Glomerular endothelial cell (primary cell): ENCODE data around the gene AFAP1. TPM values are rescaled to one million over a fixed set of nuclear protein-coding genes. Genes with fewer than 3 reads are reported as not detected.

Experiments used
- DNase-seq: peaks from one replicate; pipeline ENCODE4 v3.0.0-alpha.2; 2011; ENCODE audit warnings: low read depth, low spot score; ENCODE audit errors: extremely low read depth
- total RNA-seq: library from RNA; depleted of rRNA; stranded (reverse); fragments of >200 nt; gene quantifications from 2 replicates; pipeline ENCODE4 v1.2.3, GENCODE V29; 2015

AFAP1 gene
- total RNA-seq, 1 donor from 2014 or later = 92.8 TPM

- no peak for DNase-seq
Observed at GRCh38 chr4:7899184-7899869, 40.3 kb downstream of the AFAP1 start.

- no peak for DNase-seq
Observed at GRCh38 chr4:7898385-7898784, 41.3 kb downstream of the AFAP1 start.

GRCh38 chr4:7897811-7898210, 41.9 kb downstream of the AFAP1 start:
- no peak for DNase-seq

- DNase-seq = no peak
Observed at GRCh38 chr4:7894677-7895181, 44.9 kb downstream of the AFAP1 start.

GRCh38 chr4:7894098-7894676, 45.5 kb downstream of the AFAP1 start:
- DNase-seq = no peak

- no peak for DNase-seq
Observed at GRCh38 chr4:7893539-7893938, 46.1 kb downstream of the AFAP1 start.

- DNase-seq = no peak
Observed at GRCh38 chr4:7892212-7893019, 47.2 kb downstream of the AFAP1 start.

- DNase-seq = peak; percentile 48
Observed at GRCh38 chr4:7890635-7891393, 48.8 kb downstream of the AFAP1 start.

GRCh38 chr4:7887436-7887835, 52.2 kb downstream of the AFAP1 start:
- DNase-seq = no peak

- DNase-seq = no peak
Observed at GRCh38 chr4:7886007-7886973, 53.4 kb downstream of the AFAP1 start.

GRCh38 chr4:7885216-7886006, 54.2 kb downstream of the AFAP1 start:
- no peak for DNase-seq

- no peak for DNase-seq
Observed at GRCh38 chr4:7880683-7881082, 59.0 kb downstream of the AFAP1 start.

GRCh38 chr4:7879127-7879526, 60.5 kb downstream of the AFAP1 start:
- no peak for DNase-seq

GRCh38 chr4:7878323-7878722, 61.3 kb downstream of the AFAP1 start:
- no peak for DNase-seq

- DNase-seq = no peak
Observed at GRCh38 chr4:7877176-7877575, 62.5 kb downstream of the AFAP1 start.

- no peak for DNase-seq
Observed at GRCh38 chr4:7876201-7876875, 63.3 kb downstream of the AFAP1 start.

GRCh38 chr4:7874838-7875237, 64.8 kb downstream of the AFAP1 start:
- no peak for DNase-seq

- no peak for DNase-seq
Observed at GRCh38 chr4:7873881-7874280, 65.8 kb downstream of the AFAP1 start.
